CD4-positive, alpha-beta memory T cell (primary cell): ENCODE measurements around the gene LRTM2. TPM values are rescaled to one million over a fixed set of nuclear protein-coding genes. Genes with fewer than 3 reads are reported as not detected.
A peak's percentile ranks its signal among the peaks of the same experiment; 100 is the strongest.

Source experiments
- CTCF ChIA-PET: fragments of 350-600 bp; sonication (Branson Sonifier 250); formaldehyde crosslinking; loops from one replicate; lab custom pipeline; 2021; ENCODE audit warnings: inconsistent platforms; ENCODE audit not compliant: partially characterized antibody; lab: Charles Lee
- POLR2A ChIA-PET: fragments of 350-600 bp; sonication (Branson Sonifier 250); formaldehyde crosslinking; loops from one replicate; lab custom pipeline; 2021; ENCODE audit not compliant: partially characterized antibody; lab: Charles Lee
- DNase-seq, 5 donors: peaks; one replicate each; pipeline versions ENCODE4 v3.0.0 to v3.0.0-alpha.2; 2020 to 2022; ENCODE audit warnings: mixed read lengths in 1 of 5
- H3K27ac ChIP-seq: one replicate; pipeline ENCODE4 v1.7.0; 2013; ENCODE audit warnings: low read depth, low read length
- H3K27me3 ChIP-seq: 2 replicates; pipeline ENCODE4 v1.7.0; 2013; ENCODE audit warnings: mild to moderate bottlenecking, low read length, moderate library complexity; ENCODE audit not compliant: insufficient read depth
- H3K36me3 ChIP-seq: 2 replicates; pipeline ENCODE4 v1.7.0; 2013; ENCODE audit warnings: mild to moderate bottlenecking, low read length, moderate library complexity; ENCODE audit not compliant: insufficient read depth
- H3K4me1 ChIP-seq: 2 replicates; pipeline ENCODE4 v1.7.0; 2013; ENCODE audit warnings: mild to moderate bottlenecking, low read length, moderate library complexity; ENCODE audit not compliant: insufficient read depth
- H3K4me3 ChIP-seq, 2 donors: one replicate each; pipeline ENCODE4 v1.7.0; 2013; ENCODE audit warnings: low read length in 2 of 2, mild to moderate bottlenecking in 1 of 2
- H3K9me3 ChIP-seq, 2 donors: one replicate each; pipeline ENCODE4 v1.7.0; 2013; ENCODE audit warnings: low read length in 2 of 2, control low read depth in 1 of 2; ENCODE audit not compliant: control insufficient read depth in 1 of 2
- H3K27ac Mint-ChIP-seq, 7 donors: one replicate each; pipeline ENCODE4 v1.8.0; 2020 to 2021; ENCODE audit warnings: mixed read lengths in 7 of 7, mild to moderate bottlenecking in 6 of 7, inconsistent platforms in 3 of 7, moderate library complexity in 3 of 7
- H3K27me3 Mint-ChIP-seq, 2 donors: one replicate each; pipeline ENCODE4 v1.8.0; 2020 to 2021; ENCODE audit warnings: mixed read lengths in 2 of 2
- H3K36me3 Mint-ChIP-seq, 2 donors: one replicate each; pipeline ENCODE4 v1.8.0; 2020 to 2021; ENCODE audit warnings: mixed read lengths in 2 of 2, inconsistent platforms in 1 of 2, mild to moderate bottlenecking in 1 of 2
- H3K4me1 Mint-ChIP-seq, 4 donors: one replicate each; pipeline ENCODE4 v1.8.0; 2020 to 2021; ENCODE audit warnings: mixed read lengths in 4 of 4, mild to moderate bottlenecking in 1 of 4
- H3K4me3 Mint-ChIP-seq, 8 donors: one replicate each; pipeline ENCODE4 v1.8.0; 2020 to 2021; ENCODE audit warnings: mixed read lengths in 8 of 8, mild to moderate bottlenecking in 7 of 8, moderate library complexity in 6 of 8, inconsistent platforms in 3 of 8
- H3K9me3 Mint-ChIP-seq, 8 donors: one replicate each; pipeline ENCODE4 v1.8.0; 2020 to 2021; ENCODE audit warnings: mixed read lengths in 8 of 8, mild to moderate bottlenecking in 5 of 8, inconsistent platforms in 3 of 8, moderate library complexity in 1 of 8
- intact Hi-C: fragments of 100-400 bp; cut with micrococcal nuclease; formaldehyde crosslinking; loops from one replicate; pipeline ENCODE4 v1.15.1; 2023
- polyA plus RNA-seq, 2 donors: library from polyadenylated mRNA; unstranded; fragments of 300-500 nt; fragmentation: Illumina TruSeq; gene quantifications; one replicate each; pipeline ENCODE4 v1.2.3, GENCODE V29; 2021
- total RNA-seq, 2 experiments: library from RNA; stranded (reverse); gene quantifications; one replicate each; pipeline ENCODE4 v1.2.3, GENCODE V29; 2021

LRTM2 gene
- total and polyA plus RNA-seq, 4 experiments from 2014 or later = not detected

DNA sequence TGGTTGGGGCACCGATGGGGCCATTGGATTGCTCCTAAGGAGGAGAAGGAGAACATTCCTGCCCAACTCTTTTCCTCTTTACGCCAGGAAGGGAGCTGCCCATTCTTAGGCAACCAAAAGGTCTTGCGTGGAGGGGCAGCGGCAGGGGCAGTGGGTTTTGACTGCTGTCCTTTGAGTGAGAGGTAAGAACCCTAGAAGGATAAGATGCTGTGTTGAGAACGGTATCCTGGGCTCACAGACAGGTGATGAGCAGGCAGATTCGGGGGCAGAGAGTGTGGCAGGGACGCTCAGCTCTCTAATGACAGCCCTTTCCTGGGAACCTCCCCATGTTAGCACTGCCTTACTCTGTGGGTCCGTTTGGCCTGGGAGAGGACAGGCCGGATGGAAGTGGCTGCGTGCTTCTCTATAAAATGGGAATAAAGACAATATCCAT, 13.2 kb downstream of the LRTM2 start:
- no peak overlapping the region for H3K4me3 ChIP-seq
- Mint-ChIP-seq H3K4me1 (peaks cover 0 to 5% (median 0%) of the 10 kb centered on the region in 4 donors), H3K36me3 (no peaks in the 10 kb centered on the region), H3K27ac (peak overlapping the region in 2 of 7 donors; percentile 13 to 54), H3K9me3 (peaks cover 0 to 3% (median 0%) of the 10 kb centered on the region in 8 donors), H3K4me3 (no peak overlapping the region), H3K27me3 (peaks cover 24 to 33% of the 10 kb centered on the region in 2 donors)
- no peaks in the 10 kb centered on the region for H3K4me1 ChIP-seq
- intact Hi-C loops = no loop called here
- CTCF ChIA-PET = interaction anchor here (0.9 kb wide), 1 partner anchor 42 kb away, joined by 3 read pairs; no protein-coding TSS in a partner anchor
- POLR2A ChIA-PET = no interaction called here
- H3K27ac ChIP-seq = no peak overlapping the region
- no peaks in the 10 kb centered on the region for H3K36me3 ChIP-seq
- H3K9me3 ChIP-seq = no peaks in the 10 kb centered on the region
- no peak for DNase-seq
- H3K27me3 ChIP-seq = no peaks in the 10 kb centered on the region

- H3K27ac Mint-ChIP-seq = no peak overlapping the region
- Histone ChIP-seq H3K27ac (no peak overlapping the region), H3K27me3 (no peaks in the 10 kb centered on the region), H3K9me3 (no peaks in the 10 kb centered on the region), H3K4me1 (no peaks in the 10 kb centered on the region), H3K36me3 (no peaks in the 10 kb centered on the region), H3K4me3 (no peak overlapping the region)
- ChIA-PET POLR2A (no interaction called here), CTCF (interaction anchor here (0.9 kb wide), 1 partner anchor 43 kb away, joined by 3 read pairs; no protein-coding TSS in a partner anchor)
- peaks cover 0 to 3% (median 0%) of the 10 kb centered on the region in 8 donors for H3K9me3 Mint-ChIP-seq
- no peaks in the 10 kb centered on the region for H3K36me3 Mint-ChIP-seq
- H3K4me1 Mint-ChIP-seq = peaks cover 0 to 5% (median 0%) of the 10 kb centered on the region in 4 donors
- no peak for DNase-seq
- peaks cover 24 to 26% of the 10 kb centered on the region in 2 donors for H3K27me3 Mint-ChIP-seq
- H3K4me3 Mint-ChIP-seq = no peak overlapping the region
- intact Hi-C loops = no loop called here
Measured at GRCh38 chr12:1834186-1834925, 14.0 kb downstream of the LRTM2 start.

DNA sequence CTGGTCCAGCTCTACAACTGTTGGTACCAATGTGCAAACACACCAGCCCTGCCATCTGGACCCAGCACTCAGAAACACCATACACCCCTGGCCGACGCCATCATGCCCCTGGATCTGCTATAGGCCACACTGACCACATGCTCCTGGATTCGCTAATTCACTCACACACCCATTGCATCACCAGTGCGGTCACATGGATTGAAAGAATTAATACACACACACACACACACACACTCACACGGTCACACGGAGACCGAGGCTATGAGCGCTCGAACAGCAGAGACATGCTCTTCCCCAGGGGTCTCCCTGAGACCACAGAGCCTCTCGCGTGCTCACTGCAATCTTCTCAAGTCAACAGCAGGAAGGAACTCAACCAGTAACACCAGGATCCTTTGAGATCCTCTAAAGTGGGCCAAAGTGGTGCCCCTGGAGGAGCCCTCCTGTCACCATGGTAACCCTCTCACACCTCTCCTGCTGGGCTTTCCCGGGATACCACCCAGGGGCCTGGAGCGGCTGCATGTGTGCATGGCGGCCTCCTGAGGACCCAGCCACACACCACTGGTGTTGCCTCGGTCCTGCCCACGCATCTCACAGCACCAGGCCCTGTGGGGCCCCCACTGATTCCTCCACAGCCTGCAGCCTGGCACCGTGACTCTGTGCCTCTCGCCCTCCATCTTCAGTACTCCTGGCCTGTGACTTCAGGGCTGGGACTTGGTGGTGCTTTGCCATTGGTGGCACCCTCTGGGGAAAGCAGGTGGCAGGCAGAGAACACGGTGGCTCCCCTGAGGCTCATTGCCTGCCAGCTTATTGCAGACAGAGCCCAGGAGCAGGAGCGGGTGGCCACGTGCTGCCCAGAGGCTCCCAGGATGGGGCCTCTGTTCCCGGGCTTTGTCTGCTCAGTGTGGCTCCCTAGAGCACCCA, 15.1 kb downstream of the LRTM2 start:
- Mint-ChIP-seq H3K27ac (no peak overlapping the region), H3K27me3 (peaks cover 20 to 25% of the 10 kb centered on the region in 2 donors), H3K9me3 (peaks cover 0 to 3% (median 0%) of the 10 kb centered on the region in 8 donors), H3K36me3 (no peaks in the 10 kb centered on the region), H3K4me3 (no peak overlapping the region), H3K4me1 (peaks cover 0 to 5% (median 0%) of the 10 kb centered on the region in 4 donors)
- Histone ChIP-seq H3K4me1 (no peaks in the 10 kb centered on the region), H3K36me3 (no peaks in the 10 kb centered on the region), H3K9me3 (no peaks in the 10 kb centered on the region), H3K27ac (no peak overlapping the region), H3K4me3 (no peak overlapping the region), H3K27me3 (no peaks in the 10 kb centered on the region)
- POLR2A ChIA-PET = no interaction called here
- CTCF ChIA-PET = no interaction called here
- DNase-seq = no peak
- intact Hi-C loops = no loop called here

DNA sequence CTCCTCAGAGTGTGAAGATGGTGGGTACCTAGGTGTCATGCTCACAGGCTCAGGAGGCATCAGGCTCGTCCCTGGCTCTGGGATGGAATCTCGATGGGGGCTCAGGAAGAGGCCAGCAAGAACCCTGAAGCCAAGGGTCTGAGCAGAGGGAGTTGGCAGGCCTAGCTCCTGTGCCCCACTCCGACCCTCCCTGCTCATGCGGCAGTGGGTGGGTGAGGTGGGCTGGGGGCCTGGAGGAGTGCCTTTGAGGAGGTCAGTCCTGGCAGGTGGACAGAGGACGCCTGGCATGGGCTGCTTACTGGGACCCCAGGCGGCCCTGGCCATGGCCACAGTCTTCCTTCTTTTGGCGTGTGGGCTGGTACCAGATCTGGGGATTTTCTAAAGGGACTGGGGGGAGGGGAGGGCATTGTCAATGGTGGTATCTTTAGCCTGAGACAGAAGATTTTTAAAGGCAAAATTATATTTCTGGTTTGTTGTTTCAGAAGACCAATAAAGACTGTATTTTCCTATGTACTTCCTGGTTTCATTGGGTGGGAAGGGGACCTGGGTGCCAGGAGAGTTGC, 16.0 kb downstream of the LRTM2 start:
- Histone ChIP-seq H3K27ac (no peak overlapping the region), H3K4me3 (no peak overlapping the region), H3K4me1 (no peaks in the 10 kb centered on the region), H3K9me3 (no peaks in the 10 kb centered on the region), H3K36me3 (no peaks in the 10 kb centered on the region), H3K27me3 (no peaks in the 10 kb centered on the region)
- Mint-ChIP-seq H3K27ac (no peak overlapping the region), H3K9me3 (peaks cover 0 to 3% (median 0%) of the 10 kb centered on the region in 8 donors), H3K27me3 (peaks cover 12 to 23% of the 10 kb centered on the region in 2 donors), H3K4me3 (no peak overlapping the region), H3K4me1 (no peaks in the 10 kb centered on the region), H3K36me3 (no peaks in the 10 kb centered on the region)
- intact Hi-C loops = no loop called here
- ChIA-PET POLR2A (no interaction called here), CTCF (no interaction called here)
- DNase-seq = no peak

DNA sequence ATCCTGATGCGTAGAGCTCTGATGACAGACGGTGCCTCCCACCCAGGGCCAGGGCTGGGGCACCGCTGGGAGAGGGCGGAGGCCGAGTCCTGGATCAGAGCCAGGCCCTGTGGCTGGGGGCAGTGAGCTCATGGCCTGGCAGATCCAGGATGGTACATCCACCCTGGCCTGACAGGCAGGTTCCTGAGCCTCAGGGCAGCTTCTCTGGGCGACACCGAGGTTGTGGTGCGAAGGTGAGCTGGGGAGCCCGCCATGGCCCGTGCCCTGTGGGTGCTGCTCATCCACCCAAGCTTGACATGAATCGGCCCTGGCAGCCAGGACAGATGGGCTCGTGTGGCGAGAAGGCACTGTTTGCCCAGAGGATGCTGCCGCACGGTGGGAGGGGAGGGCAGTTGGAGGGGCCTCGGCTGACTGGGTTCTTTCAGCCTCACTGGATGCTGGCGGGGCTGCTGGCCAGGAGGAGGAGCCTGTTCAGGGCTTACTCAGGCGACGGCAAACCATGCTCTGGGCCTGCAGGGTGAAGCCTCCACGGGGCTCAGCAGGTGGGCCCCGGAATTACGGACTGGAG, 16.6 kb downstream of the LRTM2 start:
- Histone ChIP-seq H3K27me3 (no peaks in the 10 kb centered on the region), H3K9me3 (no peaks in the 10 kb centered on the region), H3K36me3 (no peaks in the 10 kb centered on the region), H3K4me1 (no peaks in the 10 kb centered on the region), H3K27ac (no peak overlapping the region), H3K4me3 (no peak overlapping the region)
- ChIA-PET CTCF (no interaction called here), POLR2A (no interaction called here)
- no peaks in the 10 kb centered on the region for H3K4me1 Mint-ChIP-seq
- H3K27me3 Mint-ChIP-seq = peaks cover 9 to 20% of the 10 kb centered on the region in 2 donors
- no peak for DNase-seq
- peaks cover 0 to 2% (median 0%) of the 10 kb centered on the region in 8 donors for H3K9me3 Mint-ChIP-seq
- no peaks in the 10 kb centered on the region for H3K36me3 Mint-ChIP-seq
- no peak overlapping the region for H3K27ac Mint-ChIP-seq
- H3K4me3 Mint-ChIP-seq = no peak overlapping the region
- intact Hi-C loops = no loop called here

DNA sequence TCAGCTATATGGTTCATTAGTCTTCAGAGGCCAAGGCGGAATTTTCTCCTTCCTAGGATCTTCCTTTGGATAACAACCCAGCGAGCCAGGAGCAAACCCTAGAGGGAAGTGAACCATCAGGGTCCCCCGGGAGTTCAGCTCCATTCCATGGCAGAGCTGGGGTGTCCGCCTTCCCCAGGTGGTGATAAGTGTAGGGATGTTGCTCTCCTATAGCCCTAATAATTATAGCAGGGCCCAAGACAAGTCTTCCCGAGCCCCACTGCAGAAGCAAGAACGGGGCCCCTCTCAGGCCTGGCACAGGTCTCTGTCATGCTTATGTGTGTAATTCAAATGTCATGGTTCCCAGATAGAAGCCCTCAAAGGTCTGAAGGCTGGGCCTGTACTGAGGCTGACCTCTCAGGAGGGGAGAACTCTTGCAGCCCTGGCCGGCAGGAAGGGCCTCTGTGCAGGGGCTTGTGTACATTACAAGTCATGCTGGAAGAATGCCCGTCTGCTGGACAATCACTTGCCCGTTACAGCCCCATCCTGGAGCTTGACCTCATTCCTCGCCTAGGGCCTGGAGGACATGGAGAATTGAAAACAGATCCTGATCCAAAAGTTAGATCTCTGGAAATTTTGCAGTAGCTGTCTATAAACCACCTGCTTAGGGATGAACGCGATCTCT, 17.3 kb downstream of the LRTM2 start:
- H3K4me1 Mint-ChIP-seq = no peaks in the 10 kb centered on the region

More for the DNA sequence above, 17.3 kb downstream of the LRTM2 start:
- H3K27ac ChIP-seq = no peak overlapping the region
- no peaks in the 10 kb centered on the region for H3K36me3 ChIP-seq
- H3K27me3 Mint-ChIP-seq = peaks cover 7 to 16% of the 10 kb centered on the region in 2 donors
- H3K9me3 Mint-ChIP-seq = no peaks in the 10 kb centered on the region
- no peak overlapping the region for H3K27ac Mint-ChIP-seq
- H3K4me3 Mint-ChIP-seq = no peak overlapping the region
- CTCF ChIA-PET = no interaction called here
- no peaks in the 10 kb centered on the region for H3K27me3 ChIP-seq
- intact Hi-C loops = no loop called here
- no peaks in the 10 kb centered on the region for H3K4me1 ChIP-seq
- H3K9me3 ChIP-seq = no peaks in the 10 kb centered on the region
- no peaks in the 10 kb centered on the region for H3K36me3 Mint-ChIP-seq
- no peak overlapping the region for H3K4me3 ChIP-seq
- POLR2A ChIA-PET = no interaction called here
- DNase-seq = no peak
